Nephron progenitor cell (in vitro differentiated cells): ENCODE results near the gene PCSK2.

Experiments
- DNase-seq: peaks from one replicate; pipeline ENCODE4 v3.0.0; 2021
- H3K27ac Mint-ChIP-seq: 2 replicates; pipeline ENCODE4 v1.8.0; 2021; ENCODE audit warnings: mild to moderate bottlenecking, moderate library complexity, mixed read lengths
- H3K27me3 Mint-ChIP-seq: 2 replicates; pipeline ENCODE4 v1.8.0; 2021; ENCODE audit warnings: mild to moderate bottlenecking, low read depth, mixed read lengths; ENCODE audit not compliant: poor library complexity
- H3K36me3 Mint-ChIP-seq: 2 replicates; pipeline ENCODE4 v1.8.0; 2021; ENCODE audit warnings: low read depth, mixed read lengths
- H3K4me1 Mint-ChIP-seq: 2 replicates; pipeline ENCODE4 v1.8.0; 2021; ENCODE audit warnings: mixed read lengths
- H3K4me3 Mint-ChIP-seq: 2 replicates; pipeline ENCODE4 v1.8.0; 2021; ENCODE audit warnings: mild to moderate bottlenecking, moderate library complexity, mixed read lengths
- H3K9me3 Mint-ChIP-seq: 2 replicates; pipeline ENCODE4 v1.8.0; 2021; ENCODE audit warnings: mild to moderate bottlenecking, moderate library complexity, mixed read lengths
- CTCF ChIP-seq: fragments of 200-600 bp; sonication (generic); IDR thresholded peaks from 2 replicates; pipeline ENCODE4 v1.5.0; 2021; ENCODE audit warnings: antibody characterized with exemption

PCSK2 gene

GRCh38 chr20:17502105-17502504, 275.3 kb downstream of the PCSK2 start:
- H3K4me3 Mint-ChIP-seq, result no peak overlapping the region
- H3K27ac Mint-ChIP-seq, result no peak overlapping the region
- peaks cover 14% of the 10 kb centered on the region for H3K4me1 Mint-ChIP-seq
- DNase-seq, result no peak
- no peaks in the 10 kb centered on the region for H3K9me3 Mint-ChIP-seq
- H3K27me3 Mint-ChIP-seq, result peaks cover 9% of the 10 kb centered on the region
- no peaks in the 10 kb centered on the region for H3K36me3 Mint-ChIP-seq
- no peak for TF ChIP-seq CTCF

- DNase-seq, result no peak
- TF ChIP-seq CTCF, result no peak
- Mint-ChIP-seq H3K9me3 (no peaks in the 10 kb centered on the region), H3K36me3 (no peaks in the 10 kb centered on the region), H3K4me1 (peaks cover 22% of the 10 kb centered on the region), H3K27ac (no peak overlapping the region), H3K27me3 (peaks cover 12% of the 10 kb centered on the region), H3K4me3 (no peak overlapping the region)
Measured at GRCh38 chr20:17503301-17504065, 276.6 kb downstream of the PCSK2 start.

- Mint-ChIP-seq H3K27ac (no peak overlapping the region), H3K9me3 (no peaks in the 10 kb centered on the region), H3K4me3 (peak overlapping the region; percentile 78), H3K27me3 (peaks cover 12% of the 10 kb centered on the region), H3K36me3 (no peaks in the 10 kb centered on the region), H3K4me1 (peaks cover 24% of the 10 kb centered on the region)
- peak; percentile 10 for DNase-seq
- no peak for TF ChIP-seq CTCF
Measured at GRCh38 chr20:17504066-17504897, 277.4 kb downstream of the PCSK2 start.

GRCh38 chr20:17504898-17505635, 278.2 kb downstream of the PCSK2 start:
- TF ChIP-seq CTCF, result peak; percentile 71
- H3K9me3 Mint-ChIP-seq, result no peaks in the 10 kb centered on the region
- H3K27ac Mint-ChIP-seq, result no peak overlapping the region
- H3K27me3 Mint-ChIP-seq, result peaks cover 12% of the 10 kb centered on the region
- peak; percentile 43 for DNase-seq
- H3K36me3 Mint-ChIP-seq, result no peaks in the 10 kb centered on the region
- H3K4me1 Mint-ChIP-seq, result peaks cover 29% of the 10 kb centered on the region
- peak overlapping the region; percentile 78 for H3K4me3 Mint-ChIP-seq

GRCh38 chr20:17505636-17506517, 279.0 kb downstream of the PCSK2 start:
- no peak for DNase-seq
- Mint-ChIP-seq H3K9me3 (no peaks in the 10 kb centered on the region), H3K4me3 (peak overlapping the region; percentile 78), H3K36me3 (no peaks in the 10 kb centered on the region), H3K27me3 (peaks cover 12% of the 10 kb centered on the region), H3K4me1 (peaks cover 29% of the 10 kb centered on the region), H3K27ac (no peak overlapping the region)
- TF ChIP-seq CTCF, result no peak
